WTC11 (cell line): ENCODE results near the gene TLNRD1. TPM values are rescaled to one million over a fixed set of nuclear protein-coding genes. Genes with fewer than 3 reads are reported as not detected.

Experiments
- CREB1 ChIP-seq: sonication (generic); formaldehyde crosslinking; IDR thresholded peaks from 2 replicates; pipeline ENCODE4 v1.8.0; 2023; ENCODE audit warnings: mild to moderate bottlenecking, missing genetic modification reagents
- ELF4 ChIP-seq: sonication (generic); formaldehyde crosslinking; IDR thresholded peaks from 2 replicates; pipeline ENCODE4 v1.8.1; 2022; ENCODE audit warnings: low read depth, mild to moderate bottlenecking, moderate library complexity, missing genetic modification reagents
- ERG ChIP-seq: fragments of 250-450 bp; sonication (Bioruptor Pico); IDR thresholded peaks from 2 replicates; pipeline ENCODE4 v1.8.0; 2021; ENCODE audit warnings: mild to moderate bottlenecking
- FOXK1 ChIP-seq: sonication (generic); formaldehyde crosslinking; IDR thresholded peaks from 2 replicates; pipeline ENCODE4 v1.8.0; 2022; ENCODE audit warnings: mild to moderate bottlenecking, moderate library complexity, missing genetic modification reagents
- FOXP1 ChIP-seq: sonication (generic); formaldehyde crosslinking; IDR thresholded peaks from 2 replicates; pipeline ENCODE4 v1.8.0; 2022; ENCODE audit warnings: missing genetic modification reagents, mild to moderate bottlenecking, moderate library complexity, borderline replicate concordance
- GTF2I ChIP-seq: fragments of 250-450 bp; sonication (Bioruptor Pico); conservative IDR thresholded peaks from 2 replicates; pipeline ENCODE4 v1.4.0; 2021; ENCODE audit warnings: mild to moderate bottlenecking
- IRF1 ChIP-seq: sonication (generic); formaldehyde crosslinking; IDR thresholded peaks from 2 replicates; pipeline ENCODE4 v1.8.0; 2023; ENCODE audit warnings: missing genetic modification reagents
- KAT7 ChIP-seq: sonication (generic); formaldehyde crosslinking; IDR thresholded peaks from 2 replicates; pipeline ENCODE4 v1.8.1; 2023; ENCODE audit warnings: missing genetic modification reagents, mild to moderate bottlenecking, borderline replicate concordance
- NFATC4 ChIP-seq: fragments of 250-450 bp; sonication (Bioruptor Pico); IDR thresholded peaks from 2 replicates; pipeline ENCODE4 v1.9.0; 2021; ENCODE audit warnings: mild to moderate bottlenecking
- OVOL2 ChIP-seq: fragments of 250-450 bp; sonication (Bioruptor Pico); IDR thresholded peaks from 2 replicates; pipeline ENCODE4 v1.9.0; 2021; ENCODE audit warnings: mild to moderate bottlenecking, borderline replicate concordance
- RELA ChIP-seq: sonication (generic); formaldehyde crosslinking; IDR thresholded peaks from 2 replicates; pipeline ENCODE4 v1.8.1; 2022; ENCODE audit warnings: missing genetic modification reagents, mild to moderate bottlenecking, borderline replicate concordance
- SMAD4 ChIP-seq: sonication (generic); formaldehyde crosslinking; IDR thresholded peaks from 2 replicates; pipeline ENCODE4 v1.8.0; 2022; ENCODE audit warnings: mild to moderate bottlenecking, missing genetic modification reagents
- SOX15 ChIP-seq: fragments of 250-450 bp; sonication (Bioruptor Pico); IDR thresholded peaks from 2 replicates; pipeline ENCODE4 v1.9.0; 2021; ENCODE audit warnings: mild to moderate bottlenecking
- SP1 ChIP-seq: sonication (generic); formaldehyde crosslinking; conservative IDR thresholded peaks from 2 replicates; pipeline ENCODE4 v1.8.1; 2022; ENCODE audit warnings: missing genetic modification reagents
- USF2 ChIP-seq: sonication (generic); formaldehyde crosslinking; IDR thresholded peaks from 2 replicates; pipeline ENCODE4 v1.8.1; 2023; ENCODE audit warnings: mild to moderate bottlenecking, missing genetic modification reagents, moderate library complexity
- ZNF121 ChIP-seq: sonication (generic); formaldehyde crosslinking; IDR thresholded peaks from 2 replicates; pipeline ENCODE4 v1.8.0; 2023; ENCODE audit warnings: missing genetic modification reagents
- ZNF138 ChIP-seq: sonication (generic); formaldehyde crosslinking; conservative IDR thresholded peaks from 2 replicates; pipeline ENCODE4 v1.8.1; 2022; ENCODE audit warnings: mild to moderate bottlenecking, moderate library complexity, missing genetic modification reagents
- total RNA-seq: library from RNA; stranded (reverse); gene quantifications from 3 replicates; pipeline ENCODE4 v1.2.3, GENCODE V29; 2021
- TF ChIP-seq, protein P1 (sequence below): sonication (generic); formaldehyde crosslinking; IDR thresholded peaks from 2 replicates; pipeline ENCODE4 v1.8.1; 2022; ENCODE audit warnings: low read depth, missing genetic modification reagents, borderline replicate concordance
- TF ChIP-seq, protein P2 (sequence below): sonication (generic); formaldehyde crosslinking; IDR thresholded peaks from 2 replicates; pipeline ENCODE4 v1.8.1; 2023; ENCODE audit warnings: mild to moderate bottlenecking, missing genetic modification reagents
- TF ChIP-seq, protein P3 (sequence below): sonication (generic); formaldehyde crosslinking; IDR thresholded peaks from 2 replicates; pipeline ENCODE4 v1.8.1; 2022; ENCODE audit warnings: low read depth, mild to moderate bottlenecking, moderate library complexity, missing genetic modification reagents, borderline replicate concordance
- TF ChIP-seq, protein P4 (sequence below): sonication (generic); formaldehyde crosslinking; IDR thresholded peaks from 2 replicates; pipeline ENCODE4 v1.8.1; 2023; ENCODE audit warnings: mild to moderate bottlenecking, missing genetic modification reagents
- TF ChIP-seq, protein P5 (sequence below): sonication (generic); formaldehyde crosslinking; IDR thresholded peaks from 2 replicates; pipeline ENCODE4 v1.8.0; 2022; ENCODE audit warnings: mild to moderate bottlenecking, missing genetic modification reagents
- TF ChIP-seq, protein P6 (sequence below): fragments of 250-450 bp; sonication (Bioruptor Pico); IDR thresholded peaks from 2 replicates; pipeline ENCODE4 v1.9.0; 2021; ENCODE audit warnings: mild to moderate bottlenecking
- TF ChIP-seq, protein P7 (sequence below): sonication (generic); formaldehyde crosslinking; IDR thresholded peaks from 2 replicates; pipeline ENCODE4 v1.8.1; 2022; ENCODE audit warnings: mild to moderate bottlenecking, missing genetic modification reagents, moderate library complexity, borderline replicate concordance

The TLNRD1 gene
- total RNA-seq, 1 experiment from 2014 or later: 26.7 TPM

DNA sequence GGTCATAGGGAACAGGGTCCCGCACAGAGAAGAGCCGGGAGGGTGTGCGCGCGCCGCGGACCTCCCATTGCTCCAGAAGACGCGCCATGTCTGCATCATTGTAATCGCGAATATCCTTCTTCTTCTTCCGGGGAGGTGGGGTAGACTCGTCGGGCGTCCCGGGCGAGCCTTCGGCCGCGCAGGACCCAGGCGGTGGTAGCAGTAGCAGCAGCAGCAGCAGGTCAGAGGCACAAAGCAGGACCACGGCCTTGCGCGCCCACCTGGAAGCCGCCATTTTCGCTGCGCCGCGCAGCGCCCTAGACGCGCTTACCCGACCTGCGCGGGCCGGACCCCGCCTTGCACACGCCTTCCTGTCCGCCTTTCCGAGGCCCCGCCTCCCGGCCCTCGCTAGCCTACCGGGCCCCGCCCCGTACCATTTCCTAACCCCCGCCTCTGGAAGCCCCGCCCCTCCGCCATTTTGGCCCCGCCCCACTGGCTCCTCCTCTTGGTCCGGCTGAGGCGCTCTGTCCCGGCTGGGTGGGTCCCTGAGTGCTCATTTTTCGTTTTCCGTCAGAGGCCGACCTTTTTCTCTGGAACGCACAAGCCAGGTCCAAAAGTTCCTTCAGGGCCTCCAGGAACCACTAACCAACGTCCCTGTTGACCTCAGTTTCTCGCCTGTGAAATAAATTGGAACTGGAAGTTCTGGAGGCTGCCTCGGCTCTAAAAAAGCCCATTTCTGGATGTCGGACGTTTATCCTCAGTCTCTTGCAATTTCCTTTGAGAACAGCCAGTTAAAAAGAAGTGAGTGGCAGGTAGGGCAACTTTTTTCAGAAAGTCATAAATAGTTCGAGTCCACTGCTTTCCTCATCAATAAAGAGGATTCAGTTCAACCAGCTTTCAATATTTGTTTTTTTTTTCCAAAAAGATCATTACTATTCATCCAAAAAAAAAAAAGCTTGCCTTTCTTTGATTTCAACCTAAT, 10.9 kb upstream of the TLNRD1 start, which contains the start of gene MESD (continued):
- TF ChIP-seq, protein P1, sequence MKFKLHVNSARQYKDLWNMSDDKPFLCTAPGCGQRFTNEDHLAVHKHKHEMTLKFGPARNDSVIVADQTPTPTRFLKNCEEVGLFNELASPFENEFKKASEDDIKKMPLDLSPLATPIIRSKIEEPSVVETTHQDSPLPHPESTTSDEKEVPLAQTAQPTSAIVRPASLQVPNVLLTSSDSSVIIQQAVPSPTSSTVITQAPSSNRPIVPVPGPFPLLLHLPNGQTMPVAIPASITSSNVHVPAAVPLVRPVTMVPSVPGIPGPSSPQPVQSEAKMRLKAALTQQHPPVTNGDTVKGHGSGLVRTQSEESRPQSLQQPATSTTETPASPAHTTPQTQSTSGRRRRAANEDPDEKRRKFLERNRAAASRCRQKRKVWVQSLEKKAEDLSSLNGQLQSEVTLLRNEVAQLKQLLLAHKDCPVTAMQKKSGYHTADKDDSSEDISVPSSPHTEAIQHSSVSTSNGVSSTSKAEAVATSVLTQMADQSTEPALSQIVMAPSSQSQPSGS: no peak
- TF ChIP-seq, protein P2, sequence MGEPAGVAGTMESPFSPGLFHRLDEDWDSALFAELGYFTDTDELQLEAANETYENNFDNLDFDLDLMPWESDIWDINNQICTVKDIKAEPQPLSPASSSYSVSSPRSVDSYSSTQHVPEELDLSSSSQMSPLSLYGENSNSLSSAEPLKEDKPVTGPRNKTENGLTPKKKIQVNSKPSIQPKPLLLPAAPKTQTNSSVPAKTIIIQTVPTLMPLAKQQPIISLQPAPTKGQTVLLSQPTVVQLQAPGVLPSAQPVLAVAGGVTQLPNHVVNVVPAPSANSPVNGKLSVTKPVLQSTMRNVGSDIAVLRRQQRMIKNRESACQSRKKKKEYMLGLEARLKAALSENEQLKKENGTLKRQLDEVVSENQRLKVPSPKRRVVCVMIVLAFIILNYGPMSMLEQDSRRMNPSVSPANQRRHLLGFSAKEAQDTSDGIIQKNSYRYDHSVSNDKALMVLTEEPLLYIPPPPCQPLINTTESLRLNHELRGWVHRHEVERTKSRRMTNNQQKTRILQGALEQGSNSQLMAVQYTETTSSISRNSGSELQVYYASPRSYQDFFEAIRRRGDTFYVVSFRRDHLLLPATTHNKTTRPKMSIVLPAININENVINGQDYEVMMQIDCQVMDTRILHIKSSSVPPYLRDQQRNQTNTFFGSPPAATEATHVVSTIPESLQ: no peak
- TF ChIP-seq ZNF138 (CRISPR knock-in tag) (no peak), USF2 (no peak), SP1 (CRISPR knock-in tag) (peak; percentile 86), FOXP1 (peak; percentile 81; the same call in 1 of the 2 replicates), CREB1 (CRISPR knock-in tag) (peak; percentile 52; the same call in 1 of the 2 replicates), KAT7 (CRISPR knock-in tag) (no peak), RELA (no peak), SMAD4 (CRISPR knock-in tag) (no peak), IRF1 (no peak), ELF4 (no peak), GTF2I (CRISPR knock-in tag) (no peak), OVOL2 (no peak), SOX15 (no peak), ZNF121 (CRISPR knock-in tag) (no peak), FOXK1 (CRISPR knock-in tag) (peak; percentile 42; the same call in 1 of the 2 replicates), NFATC4 (no peak), ERG (peak; percentile 54; the same call in 1 of the 2 replicates)
- TF ChIP-seq, protein P3, sequence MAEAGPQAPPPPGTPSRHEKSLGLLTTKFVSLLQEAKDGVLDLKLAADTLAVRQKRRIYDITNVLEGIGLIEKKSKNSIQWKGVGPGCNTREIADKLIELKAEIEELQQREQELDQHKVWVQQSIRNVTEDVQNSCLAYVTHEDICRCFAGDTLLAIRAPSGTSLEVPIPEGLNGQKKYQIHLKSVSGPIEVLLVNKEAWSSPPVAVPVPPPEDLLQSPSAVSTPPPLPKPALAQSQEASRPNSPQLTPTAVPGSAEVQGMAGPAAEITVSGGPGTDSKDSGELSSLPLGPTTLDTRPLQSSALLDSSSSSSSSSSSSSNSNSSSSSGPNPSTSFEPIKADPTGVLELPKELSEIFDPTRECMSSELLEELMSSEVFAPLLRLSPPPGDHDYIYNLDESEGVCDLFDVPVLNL (CRISPR knock-in tag): peak; percentile 51; the same call in 1 of the 2 replicates
- TF ChIP-seq, protein P4, sequence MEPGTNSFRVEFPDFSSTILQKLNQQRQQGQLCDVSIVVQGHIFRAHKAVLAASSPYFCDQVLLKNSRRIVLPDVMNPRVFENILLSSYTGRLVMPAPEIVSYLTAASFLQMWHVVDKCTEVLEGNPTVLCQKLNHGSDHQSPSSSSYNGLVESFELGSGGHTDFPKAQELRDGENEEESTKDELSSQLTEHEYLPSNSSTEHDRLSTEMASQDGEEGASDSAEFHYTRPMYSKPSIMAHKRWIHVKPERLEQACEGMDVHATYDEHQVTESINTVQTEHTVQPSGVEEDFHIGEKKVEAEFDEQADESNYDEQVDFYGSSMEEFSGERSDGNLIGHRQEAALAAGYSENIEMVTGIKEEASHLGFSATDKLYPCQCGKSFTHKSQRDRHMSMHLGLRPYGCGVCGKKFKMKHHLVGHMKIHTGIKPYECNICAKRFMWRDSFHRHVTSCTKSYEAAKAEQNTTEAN (CRISPR knock-in tag): peak; percentile 83
- TF ChIP-seq, protein P5, sequence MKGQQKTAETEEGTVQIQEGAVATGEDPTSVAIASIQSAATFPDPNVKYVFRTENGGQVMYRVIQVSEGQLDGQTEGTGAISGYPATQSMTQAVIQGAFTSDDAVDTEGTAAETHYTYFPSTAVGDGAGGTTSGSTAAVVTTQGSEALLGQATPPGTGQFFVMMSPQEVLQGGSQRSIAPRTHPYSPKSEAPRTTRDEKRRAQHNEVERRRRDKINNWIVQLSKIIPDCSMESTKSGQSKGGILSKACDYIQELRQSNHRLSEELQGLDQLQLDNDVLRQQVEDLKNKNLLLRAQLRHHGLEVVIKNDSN: no peak
- TF ChIP-seq, protein P6, sequence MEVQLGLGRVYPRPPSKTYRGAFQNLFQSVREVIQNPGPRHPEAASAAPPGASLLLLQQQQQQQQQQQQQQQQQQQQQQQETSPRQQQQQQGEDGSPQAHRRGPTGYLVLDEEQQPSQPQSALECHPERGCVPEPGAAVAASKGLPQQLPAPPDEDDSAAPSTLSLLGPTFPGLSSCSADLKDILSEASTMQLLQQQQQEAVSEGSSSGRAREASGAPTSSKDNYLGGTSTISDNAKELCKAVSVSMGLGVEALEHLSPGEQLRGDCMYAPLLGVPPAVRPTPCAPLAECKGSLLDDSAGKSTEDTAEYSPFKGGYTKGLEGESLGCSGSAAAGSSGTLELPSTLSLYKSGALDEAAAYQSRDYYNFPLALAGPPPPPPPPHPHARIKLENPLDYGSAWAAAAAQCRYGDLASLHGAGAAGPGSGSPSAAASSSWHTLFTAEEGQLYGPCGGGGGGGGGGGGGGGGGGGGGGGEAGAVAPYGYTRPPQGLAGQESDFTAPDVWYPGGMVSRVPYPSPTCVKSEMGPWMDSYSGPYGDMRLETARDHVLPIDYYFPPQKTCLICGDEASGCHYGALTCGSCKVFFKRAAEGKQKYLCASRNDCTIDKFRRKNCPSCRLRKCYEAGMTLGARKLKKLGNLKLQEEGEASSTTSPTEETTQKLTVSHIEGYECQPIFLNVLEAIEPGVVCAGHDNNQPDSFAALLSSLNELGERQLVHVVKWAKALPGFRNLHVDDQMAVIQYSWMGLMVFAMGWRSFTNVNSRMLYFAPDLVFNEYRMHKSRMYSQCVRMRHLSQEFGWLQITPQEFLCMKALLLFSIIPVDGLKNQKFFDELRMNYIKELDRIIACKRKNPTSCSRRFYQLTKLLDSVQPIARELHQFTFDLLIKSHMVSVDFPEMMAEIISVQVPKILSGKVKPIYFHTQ (CRISPR knock-in tag): no peak
- TF ChIP-seq, protein P7, sequence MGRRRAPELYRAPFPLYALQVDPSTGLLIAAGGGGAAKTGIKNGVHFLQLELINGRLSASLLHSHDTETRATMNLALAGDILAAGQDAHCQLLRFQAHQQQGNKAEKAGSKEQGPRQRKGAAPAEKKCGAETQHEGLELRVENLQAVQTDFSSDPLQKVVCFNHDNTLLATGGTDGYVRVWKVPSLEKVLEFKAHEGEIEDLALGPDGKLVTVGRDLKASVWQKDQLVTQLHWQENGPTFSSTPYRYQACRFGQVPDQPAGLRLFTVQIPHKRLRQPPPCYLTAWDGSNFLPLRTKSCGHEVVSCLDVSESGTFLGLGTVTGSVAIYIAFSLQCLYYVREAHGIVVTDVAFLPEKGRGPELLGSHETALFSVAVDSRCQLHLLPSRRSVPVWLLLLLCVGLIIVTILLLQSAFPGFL (CRISPR knock-in tag): no peak
